Suprapubic skin (tissue), 3 donors: ENCODE results near the gene EXOC2.

ENCODE experiments used
- POLR2AphosphoS5 ChIP-seq, 3 donors: sonication (generic); formaldehyde crosslinking; IDR thresholded peaks; one replicate each; pipeline ENCODE4 v1.6.1; 2017; ENCODE audit warnings: antibody characterized with exemption in 3 of 3
- TF ChIP-seq, protein P1 (sequence below), 2 donors: fragments of 200-600 bp in 1 of 2; fragments of 450-650 bp in 1 of 2; sonication (generic) in 1 of 2; IDR thresholded peaks; one replicate each; pipeline ENCODE4 v1.5.1; 2016 to 2019; ENCODE audit warnings: antibody characterized with exemption in 2 of 2, mild to moderate bottlenecking in 1 of 2, moderate library complexity in 1 of 2

DNA sequence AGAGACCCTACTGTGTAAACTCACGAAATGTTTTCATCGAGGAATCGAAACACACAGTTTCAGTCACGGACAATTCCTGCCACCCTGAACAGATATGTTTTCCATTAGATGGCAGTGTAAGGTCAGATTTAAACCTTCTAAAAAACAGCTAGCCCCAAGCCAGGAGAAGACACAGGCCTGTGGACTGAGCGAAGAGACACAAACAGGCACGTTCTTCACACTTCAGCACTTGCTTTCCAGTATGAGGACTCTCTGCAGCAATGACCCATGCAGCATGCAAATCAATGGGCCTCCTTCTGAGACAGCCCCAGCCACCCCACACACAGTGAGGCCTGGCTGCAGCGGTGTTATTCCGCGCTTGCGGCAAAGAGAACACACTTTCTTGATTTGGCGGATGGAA, 68.0 kb downstream of the EXOC2 start:
- TF ChIP-seq POLR2AphosphoS5 (IDR thresholded peaks at IDR 0.05) = no peak
- TF ChIP-seq, protein P1, sequence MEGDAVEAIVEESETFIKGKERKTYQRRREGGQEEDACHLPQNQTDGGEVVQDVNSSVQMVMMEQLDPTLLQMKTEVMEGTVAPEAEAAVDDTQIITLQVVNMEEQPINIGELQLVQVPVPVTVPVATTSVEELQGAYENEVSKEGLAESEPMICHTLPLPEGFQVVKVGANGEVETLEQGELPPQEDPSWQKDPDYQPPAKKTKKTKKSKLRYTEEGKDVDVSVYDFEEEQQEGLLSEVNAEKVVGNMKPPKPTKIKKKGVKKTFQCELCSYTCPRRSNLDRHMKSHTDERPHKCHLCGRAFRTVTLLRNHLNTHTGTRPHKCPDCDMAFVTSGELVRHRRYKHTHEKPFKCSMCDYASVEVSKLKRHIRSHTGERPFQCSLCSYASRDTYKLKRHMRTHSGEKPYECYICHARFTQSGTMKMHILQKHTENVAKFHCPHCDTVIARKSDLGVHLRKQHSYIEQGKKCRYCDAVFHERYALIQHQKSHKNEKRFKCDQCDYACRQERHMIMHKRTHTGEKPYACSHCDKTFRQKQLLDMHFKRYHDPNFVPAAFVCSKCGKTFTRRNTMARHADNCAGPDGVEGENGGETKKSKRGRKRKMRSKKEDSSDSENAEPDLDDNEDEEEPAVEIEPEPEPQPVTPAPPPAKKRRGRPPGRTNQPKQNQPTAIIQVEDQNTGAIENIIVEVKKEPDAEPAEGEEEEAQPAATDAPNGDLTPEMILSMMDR (IDR thresholded peaks at IDR 0.05) = no peak
